Right cardiac atrium (tissue), 5 donors: ENCODE data around the gene JPH4. TPM values are rescaled to one million over a fixed set of nuclear protein-coding genes. Genes with fewer than 3 reads are reported as not detected.

Experiments
- ATAC-seq, 2 donors: fragments of 200-7000 bp; cut with Tn5 transposase; one replicate each; pipeline versions ENCODE4 v1.8.0 to v1.9.1; 2020; ENCODE audit warnings: moderate library complexity in 2 of 2, mild to moderate bottlenecking in 1 of 2
- DNase-seq, 3 donors: peaks; one replicate each; pipeline ENCODE4 v3.0.0-alpha.2; 2020
- H3K27ac ChIP-seq: one replicate; pipeline ENCODE4 v1.5.1; 2013; ENCODE audit warnings: mild to moderate bottlenecking, low read length, control low read depth, moderate library complexity
- H3K27me3 ChIP-seq: one replicate; pipeline ENCODE4 v1.6.1; 2013; ENCODE audit not compliant: control insufficient read depth, insufficient read depth
- H3K4me1 ChIP-seq: one replicate; pipeline ENCODE4 v1.6.1; 2013; ENCODE audit warnings: low read length; ENCODE audit not compliant: control insufficient read depth, insufficient read depth
- H3K4me3 ChIP-seq: one replicate; pipeline ENCODE4 v1.5.1; 2013; ENCODE audit warnings: low read length, control low read depth
- H3K9me3 ChIP-seq: one replicate; pipeline ENCODE4 v1.6.1; 2013; ENCODE audit warnings: low read length; ENCODE audit not compliant: control insufficient read depth
- WGBS: extraction: QIAGEN DNeasy Blood & Tissue Kit; methylation state at CpG from one replicate; pipeline ENCODE4 v1.1.7; 2013; 5-methylcytosine and 5-hydroxymethylcytosine counted together
- intact Hi-C, 4 donors: fragments of 100-400 bp; cut with DNase I; formaldehyde crosslinking; loops; one replicate each; pipeline versions ENCODE4 v1.11.0 to v1.14.0; 2022 to 2023
- polyA plus RNA-seq: library from polyadenylated mRNA; stranded (reverse); fragments of 200-250 nt; gene quantifications from one replicate; pipeline ENCODE4 v1.2.3, GENCODE V29; 2013
- total RNA-seq, 4 donors: library from RNA; stranded (reverse); fragmentation: NEBNext Ultra II Directional; extraction: Animal tissue kit (Norgen Biotek cat#: 25700); gene quantifications; one replicate each; pipeline ENCODE4 v1.2.1, GENCODE V29; 2021
- donor health status: healthy with polysubstance abuse.
- donor health status: DM: no; HTN: yes; CAD: no.
- donor health status: DM: no; HTN: no; CAD: no.
- donor health status: DM: no; HTN: yes; CAD: no; lungs with severe emphysema.
- donor health status: DM: yes; HTN: yes; CAD: no.

Gene JPH4
- total and polyA plus RNA-seq, 5 donors = 0.11 to 0.38 (median 0.23) TPM

DNA sequence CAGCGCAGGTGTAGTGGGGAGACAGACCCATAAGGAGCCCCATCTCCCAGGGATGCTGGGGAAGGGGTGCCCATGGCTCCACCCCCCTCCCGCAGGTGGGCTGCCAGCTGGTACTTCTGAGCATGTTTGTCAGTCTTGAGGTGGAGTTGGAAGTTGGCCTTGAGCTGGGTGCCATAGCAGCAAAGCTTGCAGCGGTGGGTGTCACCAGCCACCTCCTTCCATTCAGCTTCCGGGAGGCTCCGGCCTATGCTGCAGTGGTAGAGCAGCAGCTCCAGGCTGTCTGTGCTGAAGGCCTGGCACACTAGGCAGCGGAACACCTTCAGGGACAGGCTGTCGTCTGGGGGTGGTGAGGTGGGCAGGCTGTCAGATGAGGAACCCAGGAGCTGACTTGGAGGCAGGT, 45.9 kb downstream of the JPH4 start:
- Histone ChIP-seq H3K9me3 (no peaks in the 10 kb centered on the region), H3K27ac (no peak overlapping the region), H3K4me3 (no peak overlapping the region), H3K4me1 (no peaks in the 10 kb centered on the region), H3K27me3 (no peaks in the 10 kb centered on the region)
- DNase-seq (no peak), ATAC-seq (no peak)
- 97% methylated on average over 7 of the region's 7 CpGs for WGBS
- intact Hi-C loops = no loop called here

DNA sequence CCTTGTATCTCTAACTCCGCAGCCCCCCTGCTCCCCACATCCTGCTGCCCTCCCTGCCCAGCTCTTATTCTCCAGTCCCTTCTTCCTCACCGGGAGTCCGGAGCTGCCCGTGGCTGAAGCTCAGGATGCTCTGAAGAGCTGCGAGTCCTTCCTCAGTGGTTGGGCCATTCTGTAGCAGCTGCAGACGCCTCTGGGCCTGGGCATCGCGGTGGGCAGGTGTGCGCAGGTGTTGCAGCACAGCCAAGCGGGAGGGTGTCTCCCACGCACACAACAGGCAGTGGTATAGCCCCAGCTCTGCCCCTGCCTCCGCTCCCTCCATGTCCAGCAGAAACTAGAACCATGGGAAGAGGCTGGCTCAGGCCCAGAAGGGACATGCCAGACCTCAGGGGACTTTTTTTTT, 47.2 kb downstream of the JPH4 start:
- Histone ChIP-seq H3K4me3 (no peak overlapping the region), H3K9me3 (no peaks in the 10 kb centered on the region), H3K4me1 (no peaks in the 10 kb centered on the region), H3K27me3 (no peaks in the 10 kb centered on the region), H3K27ac (no peak overlapping the region)
- ATAC-seq (no peak), DNase-seq (no peak)
- 94% methylated on average over 12 of the region's 12 CpGs for WGBS
- intact Hi-C loops = no loop called here

DNA sequence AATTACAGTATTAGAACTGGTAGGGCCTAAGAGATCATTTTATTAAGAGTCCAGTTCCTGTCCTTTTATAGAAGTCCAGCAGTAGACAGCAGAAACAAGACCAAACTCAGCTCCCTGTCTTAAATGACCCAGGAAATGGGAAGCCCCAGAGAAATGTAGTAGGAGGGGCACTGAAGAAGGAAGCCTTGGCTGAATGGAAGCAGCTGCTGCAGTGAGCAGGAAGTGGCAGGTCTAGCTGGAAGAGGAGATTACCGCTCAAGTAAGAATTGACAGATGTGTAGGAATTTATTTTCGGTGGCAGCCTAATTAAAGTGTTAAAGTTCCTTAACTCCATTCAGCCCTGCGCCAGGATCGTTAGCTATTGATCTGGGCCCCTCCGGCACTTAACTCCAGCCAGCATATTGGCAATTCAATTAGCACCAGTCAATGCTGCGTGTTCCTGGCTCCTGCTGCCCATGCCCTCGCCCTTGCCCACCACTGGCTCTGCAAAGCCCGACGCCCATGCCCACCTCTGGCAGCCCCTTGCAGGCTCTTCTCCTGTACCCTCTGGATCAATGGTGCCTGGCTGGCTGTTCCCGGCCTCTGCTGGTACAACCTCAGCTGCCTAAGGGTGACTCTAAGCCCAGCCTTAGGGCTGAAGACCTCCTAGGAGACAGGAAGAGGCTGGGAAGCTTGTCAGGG, 48.1 kb downstream of the JPH4 start:
- no peaks in the 10 kb centered on the region for H3K9me3 ChIP-seq
- no peak overlapping the region for H3K4me3 ChIP-seq
- WGBS = 74% methylated on average over 10 of the region's 10 CpGs
- DNase-seq (no peak), ATAC-seq (no peak)
- intact Hi-C loops = no loop called here
- H3K27ac ChIP-seq = no peak overlapping the region
- H3K4me1 ChIP-seq = no peaks in the 10 kb centered on the region
- H3K27me3 ChIP-seq = no peaks in the 10 kb centered on the region

DNA sequence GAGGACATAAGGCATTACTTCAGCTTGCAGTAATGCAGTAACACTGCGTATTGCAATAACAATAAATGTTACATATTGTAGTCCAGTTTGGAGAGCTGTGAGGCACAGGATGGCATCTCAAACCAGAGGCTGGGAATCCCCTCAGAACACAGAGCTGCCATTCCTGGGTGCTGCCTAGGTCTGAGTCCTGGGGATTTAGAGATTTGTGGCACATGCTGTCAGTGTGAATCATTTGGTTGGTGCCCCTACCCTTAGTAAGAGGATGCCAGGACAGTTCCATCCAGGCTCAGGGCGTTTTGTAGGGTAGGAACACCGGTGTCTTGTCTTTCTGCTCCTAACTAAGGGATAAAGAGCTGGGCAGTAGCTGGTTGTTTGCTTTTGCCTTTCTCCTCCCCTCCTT, 49.6 kb downstream of the JPH4 start:
- H3K4me3 ChIP-seq = no peak overlapping the region
- no peak for DNase-seq
- WGBS = 72% methylated on average over 3 of the region's 3 CpGs
- no peaks in the 10 kb centered on the region for H3K4me1 ChIP-seq
- no peak overlapping the region for H3K27ac ChIP-seq
- no peaks in the 10 kb centered on the region for H3K27me3 ChIP-seq
- intact Hi-C loops = no loop called here
- H3K9me3 ChIP-seq = no peaks in the 10 kb centered on the region
- ATAC-seq = no peak

DNA sequence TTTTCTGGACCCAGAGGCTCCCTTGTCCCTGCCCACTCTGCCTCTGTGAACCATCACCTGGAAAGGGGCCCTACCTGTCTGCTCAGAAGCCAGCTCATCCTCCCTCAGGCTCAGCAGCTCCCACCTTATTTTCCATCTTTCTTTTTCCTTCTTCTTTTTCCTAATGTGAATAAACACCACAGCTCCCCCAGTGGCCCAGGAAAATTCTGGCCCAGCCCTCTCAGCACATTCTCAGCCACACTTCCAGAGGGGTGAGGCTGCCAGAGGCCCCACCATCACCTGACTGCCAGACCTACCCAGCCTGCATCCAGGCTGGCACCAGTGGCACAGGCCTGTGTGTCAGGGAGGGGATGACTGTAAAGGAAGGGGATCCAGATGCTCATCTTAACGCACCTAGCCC, 50.0 kb downstream of the JPH4 start:
- H3K9me3 ChIP-seq = no peaks in the 10 kb centered on the region
- no peaks in the 10 kb centered on the region for H3K27me3 ChIP-seq
- intact Hi-C loops = no loop called here
- 69% methylated on average over 1 of the region's 1 CpG for WGBS
- no peaks in the 10 kb centered on the region for H3K4me1 ChIP-seq
- DNase-seq = no peak
- ATAC-seq = no peak
- H3K27ac ChIP-seq = no peak overlapping the region
- no peak overlapping the region for H3K4me3 ChIP-seq

DNA sequence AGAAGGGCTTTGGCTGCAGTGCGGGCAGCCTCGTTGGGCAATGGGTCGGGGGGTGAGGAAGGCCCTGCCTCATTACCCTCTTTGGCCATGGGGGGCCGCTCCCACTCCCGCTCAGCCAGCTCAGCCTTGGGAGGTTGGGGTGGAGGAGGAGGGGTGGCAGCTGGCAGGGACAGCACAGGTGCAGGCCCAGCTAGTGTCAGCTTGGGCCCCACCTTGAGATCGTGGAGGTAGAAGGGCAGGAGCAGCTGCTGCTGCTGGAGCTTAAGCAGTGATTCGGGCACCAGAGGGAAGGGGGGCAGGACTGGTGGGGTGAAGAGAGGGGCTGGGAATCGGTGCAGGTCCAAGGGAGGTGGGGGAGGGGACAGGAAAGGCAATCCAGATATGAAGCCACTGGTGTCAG, 53.0 kb downstream of the JPH4 start:
- H3K4me1 ChIP-seq = no peaks in the 10 kb centered on the region
- no peak overlapping the region for H3K4me3 ChIP-seq
- no peaks in the 10 kb centered on the region for H3K9me3 ChIP-seq
- DNase-seq (no peak), ATAC-seq (no peak)
- intact Hi-C loops = no loop called here
- H3K27ac ChIP-seq = no peak overlapping the region
- 85% methylated on average over 8 of the region's 8 CpGs for WGBS
- no peaks in the 10 kb centered on the region for H3K27me3 ChIP-seq

DNA sequence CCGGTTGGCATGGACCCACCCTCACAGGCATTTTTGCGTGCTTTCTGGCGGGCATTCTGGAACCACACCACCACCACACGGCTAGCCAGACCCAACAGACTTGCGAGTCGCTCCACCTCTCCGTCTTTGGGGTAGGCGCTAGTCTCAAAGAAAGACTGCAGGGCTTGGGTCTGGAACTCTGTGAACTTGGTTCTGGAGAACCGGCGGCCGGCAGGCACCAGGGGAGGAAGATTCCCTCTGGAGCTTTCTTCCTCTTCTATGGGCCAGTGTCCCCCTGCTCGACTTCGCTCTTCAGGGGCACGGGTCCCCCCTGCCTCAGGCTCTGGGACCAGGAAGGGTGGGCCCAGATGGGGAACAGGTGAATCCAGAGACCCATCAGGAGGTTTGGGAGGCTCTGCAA, 53.6 kb downstream of the JPH4 start:
- ATAC-seq (no peak), DNase-seq (no peak)
- Histone ChIP-seq H3K27ac (no peak overlapping the region), H3K4me1 (no peaks in the 10 kb centered on the region), H3K4me3 (no peak overlapping the region), H3K9me3 (no peaks in the 10 kb centered on the region), H3K27me3 (no peaks in the 10 kb centered on the region)
- intact Hi-C loops = no loop called here
- 92% methylated on average over 14 of the region's 14 CpGs for WGBS

DNA sequence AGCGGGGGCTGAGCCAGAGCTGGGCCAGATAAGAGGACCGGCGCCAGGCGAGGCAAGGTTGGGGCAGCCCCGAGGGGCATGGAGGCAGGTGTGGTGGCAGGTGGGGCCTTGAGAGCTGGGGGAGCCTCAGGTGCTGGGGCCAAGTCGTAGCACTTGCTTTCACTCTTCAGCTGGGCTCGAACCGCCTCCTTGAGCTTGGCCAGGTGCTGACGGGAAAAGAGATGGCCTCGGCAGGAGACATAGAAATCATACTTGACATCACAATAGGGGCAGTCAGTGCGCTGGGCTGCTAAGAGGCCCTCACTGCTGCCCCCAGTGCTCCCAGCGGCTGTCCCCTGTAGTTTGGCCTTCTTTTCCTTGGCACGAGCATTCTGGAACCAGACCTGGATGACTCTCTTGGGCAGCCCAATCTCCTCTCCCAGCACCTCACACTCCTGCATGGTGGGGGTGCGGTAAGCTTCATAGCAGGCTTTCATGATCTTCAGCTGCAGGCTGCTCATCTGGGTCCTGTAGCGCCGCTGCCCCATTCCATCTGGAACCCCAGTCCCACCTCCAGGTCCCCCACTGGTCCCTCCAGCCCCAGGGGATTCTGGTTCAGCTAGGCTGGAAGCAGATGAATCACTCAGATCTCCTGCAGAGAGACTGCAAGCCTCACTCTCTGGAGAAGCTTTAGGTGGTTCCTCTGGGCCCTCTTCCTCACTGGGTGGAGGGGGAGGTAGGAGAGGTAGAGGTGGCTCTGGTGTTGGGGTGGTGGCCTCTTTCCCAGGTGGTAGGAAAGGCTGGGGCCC, 55.2 kb downstream of the JPH4 start:
- no peak overlapping the region for H3K4me3 ChIP-seq
- ATAC-seq (no peak), DNase-seq (no peak)
- no peak overlapping the region for H3K27ac ChIP-seq
- H3K9me3 ChIP-seq = no peaks in the 10 kb centered on the region
- no peaks in the 10 kb centered on the region for H3K27me3 ChIP-seq
- intact Hi-C loops = no loop called here
- H3K4me1 ChIP-seq = no peaks in the 10 kb centered on the region
- WGBS = 92% methylated on average over 16 of the region's 16 CpGs

DNA sequence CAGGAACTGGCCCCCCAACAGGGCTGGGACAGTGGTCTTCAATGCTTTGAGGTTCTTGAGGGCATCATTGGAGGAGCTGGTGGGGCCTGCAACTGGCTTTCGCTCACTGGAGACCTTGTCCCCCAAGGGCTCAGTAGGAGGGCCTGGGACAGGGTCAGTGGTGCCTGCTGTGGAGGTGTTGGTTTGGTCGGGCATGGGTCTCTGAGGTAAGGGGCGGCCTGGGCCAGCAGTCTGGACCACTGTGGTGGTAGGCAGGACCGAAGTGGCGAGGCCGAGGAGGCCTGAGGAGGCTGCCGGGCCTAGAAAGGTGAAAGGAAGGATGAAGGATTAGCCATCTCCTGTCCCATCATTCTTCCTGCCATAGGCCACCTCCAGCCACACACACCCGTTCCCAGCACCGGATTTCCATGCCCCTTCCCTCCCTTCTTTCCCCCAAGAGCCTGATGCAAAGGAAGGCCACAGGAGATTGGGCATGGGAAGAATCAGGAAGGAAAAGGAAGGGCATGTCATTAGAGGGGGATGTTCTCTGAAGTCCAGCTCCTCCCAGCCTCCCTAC, 55.9 kb downstream of the JPH4 start:
- 89% methylated on average over 9 of the region's 9 CpGs for WGBS
- intact Hi-C loops = no loop called here

DNA sequence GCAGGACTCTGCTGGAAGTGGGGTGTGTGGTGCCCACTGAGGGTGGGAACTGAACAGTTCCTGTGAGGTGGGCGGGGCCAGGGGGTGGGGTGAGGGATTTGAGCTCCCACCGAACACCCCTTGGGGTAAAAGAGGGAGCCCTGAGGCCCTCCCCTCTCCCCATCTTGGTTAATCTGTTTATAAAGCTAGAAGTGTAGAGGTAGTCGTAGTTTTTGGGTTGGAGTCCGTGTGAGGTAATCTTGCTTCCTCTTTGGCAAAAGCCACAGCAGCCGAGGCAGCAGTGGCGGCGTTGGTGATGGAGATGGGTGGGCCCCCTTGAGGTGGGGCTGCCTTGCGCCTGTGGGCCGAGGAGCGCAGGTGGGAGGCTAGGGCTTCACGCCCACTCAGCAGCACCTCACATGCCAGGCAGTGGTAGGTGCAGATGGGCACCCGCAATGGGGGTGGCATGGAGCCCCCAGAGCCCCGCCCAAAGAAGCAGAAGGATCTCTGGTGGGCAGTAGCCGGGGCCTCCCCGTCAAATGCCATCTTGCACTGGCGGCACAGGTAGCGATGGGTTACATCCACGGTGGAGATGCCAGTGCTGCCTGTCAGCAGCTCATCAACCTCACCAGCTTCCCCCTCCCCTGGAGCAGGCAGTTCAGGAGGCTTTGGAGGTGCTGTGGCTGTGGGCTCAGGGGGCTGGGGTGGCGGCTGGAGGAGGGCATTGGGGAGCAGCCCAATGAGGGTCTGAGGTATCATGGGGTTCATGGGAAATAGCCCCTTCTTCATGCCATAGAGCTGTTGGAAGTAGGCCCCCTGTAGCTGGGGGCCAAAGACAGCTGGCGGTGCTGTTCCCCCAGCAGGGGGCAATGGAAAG, 56.6 kb downstream of the JPH4 start:
- ATAC-seq (no peak), DNase-seq (no peak)
- H3K27me3 ChIP-seq = no peaks in the 10 kb centered on the region
- H3K27ac ChIP-seq = no peak overlapping the region
- no peaks in the 10 kb centered on the region for H3K4me1 ChIP-seq
- H3K9me3 ChIP-seq = no peaks in the 10 kb centered on the region
- WGBS = 81% methylated on average over 20 of the region's 20 CpGs
- intact Hi-C loops = no loop called here
- H3K4me3 ChIP-seq = no peak overlapping the region

More for the DNA sequence above, 55.9 kb downstream of the JPH4 start:
- ATAC-seq (no peak), DNase-seq (no peak)
- H3K9me3 ChIP-seq = no peaks in the 10 kb centered on the region
- no peaks in the 10 kb centered on the region for H3K27me3 ChIP-seq
- no peak overlapping the region for H3K4me3 ChIP-seq
- H3K4me1 ChIP-seq = no peaks in the 10 kb centered on the region
- no peak overlapping the region for H3K27ac ChIP-seq
